GM19324 (cell line): Measurements from ENCODE around the gene ADM5.
"Not testable (repeated sequence)": the region's sequence is repeated elsewhere in the genome, so short reads cannot be mapped to it uniquely, and the experiment has no call there.

Source experiments
- ATAC-seq: cut with Tn5 transposase; IDR thresholded peaks from one replicate; pipeline ENCODE4 v1.9.1; 2021; ENCODE audit warnings: mild to moderate bottlenecking, moderate library complexity; ENCODE audit not compliant: unreplicated experiment, low FRiP score

Gene ADM5

DNA sequence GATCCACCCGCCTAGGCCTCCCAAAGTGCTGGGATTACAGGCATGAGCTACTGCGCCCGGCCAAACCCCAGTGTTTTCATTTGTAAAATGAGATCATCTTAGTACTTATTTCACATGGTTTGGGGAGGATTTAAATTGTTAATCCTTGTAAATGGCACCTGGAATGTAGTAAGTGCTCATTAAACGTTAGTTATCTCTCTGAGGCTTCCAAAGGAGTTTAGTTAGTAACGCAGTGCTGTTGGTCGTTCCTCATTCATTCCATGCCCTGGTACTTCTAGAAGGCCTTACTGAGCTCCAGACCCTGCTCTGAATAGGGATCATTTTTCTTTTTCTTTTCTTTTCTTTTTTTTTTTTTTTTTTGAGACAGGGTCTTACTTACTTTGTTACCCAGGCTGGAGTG, 6.7 kb downstream of the ADM5 start:
- ATAC-seq: no peak

DNA sequence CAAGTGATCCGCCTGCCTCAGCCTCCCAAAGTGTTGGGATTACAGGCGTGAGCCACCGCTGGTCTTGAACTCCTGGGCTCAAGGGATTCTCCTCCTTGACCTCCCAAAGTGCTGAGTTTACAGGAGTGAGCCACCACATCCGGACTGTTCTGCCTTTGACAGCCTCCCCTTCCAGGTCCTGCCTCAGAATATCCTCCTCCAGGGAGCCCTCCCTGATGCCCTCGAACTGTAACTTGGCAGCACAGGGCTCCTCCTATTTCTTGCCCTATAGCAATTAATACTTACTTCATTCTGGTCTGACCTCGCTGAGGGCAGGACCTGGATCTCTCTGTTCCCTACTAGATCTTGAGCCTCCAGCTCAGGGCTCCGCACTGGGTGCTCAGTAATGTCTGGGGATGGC, 7.5 kb downstream of the ADM5 start:
- no peak for ATAC-seq

DNA sequence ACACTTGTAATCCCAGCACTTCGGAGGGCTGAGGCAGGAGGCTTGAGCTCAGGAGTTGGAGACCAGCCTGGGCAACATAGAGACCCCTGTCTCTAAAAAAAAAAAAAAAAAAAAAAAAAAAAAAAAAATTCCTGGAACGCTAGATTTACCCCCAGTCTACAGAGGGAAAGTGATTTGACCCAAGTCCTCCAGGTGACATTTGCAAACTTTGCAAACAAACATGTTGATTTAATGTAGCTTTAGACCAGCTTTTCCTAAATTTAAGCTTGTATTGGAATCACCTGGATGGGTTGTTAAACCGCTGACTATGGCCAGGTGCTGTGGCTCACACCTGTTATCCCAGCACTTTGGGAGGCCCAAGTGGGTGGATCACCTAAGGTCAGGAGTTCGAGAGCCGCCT, 10.0 kb downstream of the ADM5 start:
- no peak for ATAC-seq

DNA sequence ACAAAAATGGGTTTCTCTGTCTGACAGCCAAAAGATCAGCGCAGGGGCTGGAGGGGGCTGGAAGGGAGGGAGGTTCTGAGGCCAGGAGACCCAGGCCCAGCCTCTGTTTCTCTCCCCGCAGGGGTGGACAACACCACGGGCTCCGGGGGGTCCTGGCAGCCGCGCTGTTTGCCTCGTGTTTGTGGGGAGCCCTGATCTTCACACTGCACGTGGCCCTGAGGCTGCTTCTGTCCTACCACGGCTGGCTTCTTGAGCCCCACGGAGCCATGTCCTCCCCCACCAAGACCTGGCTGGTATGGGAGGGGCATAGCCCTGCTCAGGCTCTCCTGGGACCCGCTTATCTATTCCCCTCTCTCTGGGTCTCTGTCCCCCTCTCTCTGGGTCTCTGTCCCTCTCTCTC, 11.2 kb downstream of the ADM5 start:
- ATAC-seq: no peak

DNA sequence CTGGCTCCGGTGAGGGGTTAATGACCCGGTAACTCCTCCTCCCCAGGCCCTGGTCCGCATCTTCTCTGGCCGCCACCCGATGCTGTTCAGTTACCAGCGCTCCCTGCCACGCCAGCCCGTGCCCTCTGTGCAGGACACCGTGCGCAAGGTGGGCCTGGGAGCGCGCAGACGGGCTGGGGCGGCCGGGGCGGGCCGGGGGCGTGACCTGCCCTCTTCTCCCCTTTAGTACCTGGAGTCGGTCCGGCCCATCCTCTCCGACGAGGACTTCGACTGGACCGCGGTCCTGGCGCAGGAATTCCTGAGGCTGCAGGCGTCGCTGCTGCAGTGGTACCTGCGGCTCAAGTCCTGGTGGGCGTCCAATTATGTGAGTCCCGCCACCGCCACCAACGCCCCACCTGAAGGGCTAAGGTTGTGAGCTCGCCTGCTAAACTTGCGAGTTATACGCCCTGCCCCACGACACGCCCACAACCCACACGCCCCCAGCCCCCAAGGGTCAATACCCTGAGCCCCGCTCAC, 11.9 kb downstream of the ADM5 start:
- no peak for ATAC-seq

DNA sequence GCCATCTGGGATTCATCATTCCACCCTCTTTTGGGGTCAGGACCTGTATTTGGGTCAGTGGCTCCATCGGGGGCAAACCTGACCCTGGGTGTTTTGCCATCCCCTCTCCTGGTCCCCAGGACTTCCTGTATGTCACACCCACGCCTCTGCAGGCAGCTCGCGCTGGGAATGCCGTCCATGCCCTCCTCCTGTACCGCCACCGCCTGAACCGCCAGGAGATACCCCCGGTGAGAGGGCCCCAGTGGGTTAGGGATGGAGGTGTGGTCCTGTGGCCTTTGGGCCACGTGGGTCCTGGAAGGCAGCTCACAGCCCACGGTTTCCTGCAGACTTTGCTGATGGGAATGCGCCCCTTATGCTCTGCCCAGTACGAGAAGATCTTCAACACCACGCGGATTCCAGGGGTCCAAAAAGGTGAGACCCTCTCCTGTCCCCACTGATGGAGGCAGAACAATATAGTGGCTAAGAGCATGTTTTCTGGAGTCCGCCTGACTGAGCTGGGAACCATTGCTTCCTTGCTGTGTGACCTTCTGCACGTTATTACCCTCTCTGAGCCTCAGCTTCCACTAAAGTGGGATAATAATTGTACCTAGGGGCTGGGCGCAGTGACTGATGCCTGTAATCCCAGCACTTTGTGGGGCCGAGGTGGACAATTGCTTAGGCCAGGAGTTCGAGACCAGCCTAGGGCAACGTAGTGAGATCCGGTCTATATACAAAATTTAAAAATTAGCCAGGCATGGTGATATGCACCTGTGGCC, 15.7 kb downstream of the ADM5 start:
- ATAC-seq: no peak

DNA sequence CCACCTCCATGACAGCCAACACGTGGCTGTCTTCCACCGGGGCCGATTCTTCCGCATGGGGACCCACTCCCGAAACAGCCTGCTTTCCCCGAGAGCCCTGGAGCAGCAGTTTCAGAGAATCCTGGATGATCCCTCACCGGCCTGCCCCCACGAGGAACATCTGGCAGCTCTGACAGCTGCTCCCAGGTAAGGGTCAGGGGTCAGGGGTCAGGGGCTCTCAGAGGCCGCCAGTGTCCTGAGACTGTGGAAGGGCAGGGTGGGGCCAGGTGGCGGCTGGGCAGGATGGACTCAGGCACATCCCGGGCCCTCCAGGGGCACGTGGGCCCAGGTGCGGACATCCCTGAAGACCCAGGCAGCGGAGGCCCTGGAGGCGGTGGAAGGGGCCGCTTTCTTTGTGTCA, 16.5 kb downstream of the ADM5 start:
- ATAC-seq: no peak

DNA sequence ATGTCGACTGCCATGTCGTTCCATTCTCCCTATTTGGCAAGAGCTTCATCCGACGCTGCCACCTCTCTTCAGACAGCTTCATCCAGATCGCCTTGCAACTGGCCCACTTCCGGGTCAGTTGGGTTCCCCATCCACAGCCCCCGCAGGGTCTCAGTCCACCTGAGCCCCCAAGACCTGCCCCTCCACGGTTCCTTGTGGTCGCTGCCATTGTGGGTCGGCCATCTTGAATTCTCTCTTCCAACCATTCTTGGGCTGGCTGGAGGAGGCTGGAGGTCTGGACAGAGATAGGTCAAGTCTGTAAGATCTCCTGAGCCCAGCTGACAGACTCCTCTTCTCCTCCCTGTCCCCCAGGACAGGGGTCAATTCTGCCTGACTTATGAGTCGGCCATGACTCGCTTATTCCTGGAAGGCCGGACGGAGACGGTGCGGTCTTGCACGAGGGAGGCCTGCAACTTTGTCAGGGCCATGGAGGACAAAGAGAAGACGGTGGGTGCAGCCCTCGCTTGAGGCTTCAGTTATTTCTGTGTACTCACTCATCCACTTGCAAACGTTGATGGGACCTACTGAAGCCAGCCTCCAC, 21.1 kb downstream of the ADM5 start:
- no peak for ATAC-seq

DNA sequence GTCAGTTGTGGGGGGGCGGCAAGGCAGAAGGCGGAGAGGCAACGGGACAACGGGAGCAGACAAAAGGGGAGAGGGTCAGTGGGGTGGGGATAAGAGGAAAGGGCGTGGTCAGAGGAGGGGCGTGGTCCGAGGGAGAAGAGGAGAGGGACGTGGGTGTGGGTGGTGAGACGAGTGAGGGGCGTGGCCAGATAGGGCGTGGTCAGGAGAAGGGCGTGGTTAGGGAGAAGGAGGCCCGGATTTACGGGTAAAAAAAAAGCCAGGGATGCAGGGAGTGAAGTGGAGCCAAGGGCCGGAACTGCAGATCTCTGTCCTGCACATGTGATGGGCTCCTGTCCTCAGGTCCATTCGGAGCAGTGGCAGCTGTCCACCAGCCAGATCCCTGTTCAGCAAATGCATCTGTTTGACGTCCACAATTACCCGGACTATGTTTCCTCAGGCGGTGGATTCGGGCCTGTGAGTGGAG, 23.0 kb downstream of the ADM5 start:
- no peak for ATAC-seq

DNA sequence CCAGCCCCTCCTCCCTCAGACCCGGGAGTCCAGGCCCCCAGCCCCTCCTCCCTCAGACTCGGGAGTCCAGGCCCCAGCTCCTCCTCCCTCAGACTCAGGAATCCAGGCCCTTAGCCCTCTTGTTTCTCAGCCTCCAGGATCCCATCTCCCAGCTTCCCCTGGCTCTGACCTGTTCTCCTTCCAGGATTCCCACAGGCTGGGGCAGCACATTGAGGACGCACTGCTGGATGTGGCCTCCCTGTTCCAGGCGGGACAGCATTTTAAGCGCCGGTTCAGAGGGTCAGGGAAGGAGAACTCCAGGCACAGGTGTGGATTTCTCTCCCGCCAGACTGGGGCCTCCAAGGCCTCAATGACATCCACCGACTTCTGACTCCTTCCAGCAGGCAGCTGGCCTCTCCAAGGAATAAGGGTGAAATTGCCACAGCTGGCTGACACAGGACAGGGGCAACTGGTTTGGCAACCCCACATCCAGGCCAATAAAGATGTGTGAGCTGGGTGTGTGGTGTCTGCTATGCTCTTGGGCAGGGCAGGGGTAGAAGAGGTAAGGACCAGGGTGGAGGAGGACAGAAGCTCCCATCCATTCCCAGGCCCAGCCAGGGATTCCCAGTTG, 23.9 kb downstream of the ADM5 start:
- ATAC-seq: no peak

DNA sequence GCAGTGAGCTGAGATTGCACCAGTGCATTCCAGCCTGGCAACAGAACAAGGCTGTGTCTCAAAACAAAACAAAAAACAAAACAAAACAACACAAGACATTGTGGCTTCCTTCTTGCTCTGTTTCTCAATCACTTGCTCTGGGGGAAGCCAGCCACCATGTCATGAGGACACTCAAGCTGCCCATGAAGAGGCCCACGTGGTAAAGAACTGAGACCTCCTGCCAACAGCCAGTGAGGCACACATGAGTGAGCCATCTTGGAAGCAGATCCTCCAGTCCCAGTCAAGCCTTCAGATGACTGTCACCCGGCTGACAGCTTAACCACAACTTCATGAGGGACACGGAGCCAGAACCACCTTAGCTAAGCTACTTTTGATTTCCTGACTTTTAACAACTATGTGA, 26.8 kb downstream of the ADM5 start:
- ATAC-seq: no peak

DNA sequence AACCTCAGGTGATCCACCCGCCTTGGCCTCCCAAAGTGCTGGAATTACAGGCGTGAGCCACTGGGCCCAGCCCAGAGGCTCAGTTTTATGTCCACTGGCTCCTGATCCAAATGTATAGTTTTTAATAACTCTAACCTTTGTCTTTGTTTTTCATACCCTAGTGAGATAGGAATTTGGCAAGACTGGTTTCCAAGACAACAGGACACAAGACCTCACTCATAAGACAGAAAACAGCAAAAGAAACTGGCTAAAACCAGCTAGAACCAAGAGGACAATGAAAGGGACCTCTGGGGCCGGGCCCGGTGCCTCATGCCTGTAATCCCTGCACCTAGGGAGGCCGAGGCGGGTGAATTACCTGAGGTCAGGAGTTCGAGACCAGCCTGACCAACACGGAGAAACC, 29.1 kb downstream of the ADM5 start:
- no peak for ATAC-seq

DNA sequence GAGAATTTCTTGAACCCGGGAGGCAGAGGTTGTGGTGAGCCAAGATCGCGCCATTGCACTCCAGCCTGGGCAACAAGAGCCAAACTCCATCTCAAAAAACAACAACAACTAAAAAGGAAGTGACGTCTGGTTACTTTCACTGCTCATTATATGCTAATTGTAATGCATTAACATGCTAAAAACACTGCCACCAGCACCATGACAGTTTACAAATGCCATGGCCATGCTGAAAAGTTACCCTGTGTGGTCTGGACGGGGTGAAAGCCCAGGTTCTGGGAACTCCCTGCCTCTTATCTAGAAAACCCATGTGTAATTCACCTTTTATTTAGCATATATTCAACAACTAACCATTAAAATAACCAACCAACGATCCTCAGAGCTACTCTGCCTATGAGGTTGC, 29.6 kb downstream of the ADM5 start:
- no peak for ATAC-seq

DNA sequence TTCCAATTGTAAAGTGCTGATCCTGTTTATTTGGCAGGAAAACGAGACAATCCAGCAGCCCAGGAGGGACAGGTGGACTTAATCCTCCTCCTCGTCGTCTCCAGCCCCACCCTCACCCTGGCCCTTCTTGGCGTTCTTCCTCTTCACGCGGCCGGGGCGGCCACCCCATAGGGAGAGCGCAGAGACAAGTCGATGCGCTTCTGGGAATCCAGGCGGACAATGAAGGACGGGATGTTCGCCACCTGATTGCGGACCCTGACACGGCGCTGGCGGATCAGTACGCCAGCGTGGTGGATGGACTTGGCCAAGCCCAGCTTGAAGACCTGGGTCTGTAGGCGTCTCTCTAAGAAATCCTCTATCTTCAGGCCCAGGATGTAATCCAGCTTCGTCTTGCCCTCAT, 30.0 kb downstream of the ADM5 start:
- not testable (repeated sequence) for ATAC-seq

DNA sequence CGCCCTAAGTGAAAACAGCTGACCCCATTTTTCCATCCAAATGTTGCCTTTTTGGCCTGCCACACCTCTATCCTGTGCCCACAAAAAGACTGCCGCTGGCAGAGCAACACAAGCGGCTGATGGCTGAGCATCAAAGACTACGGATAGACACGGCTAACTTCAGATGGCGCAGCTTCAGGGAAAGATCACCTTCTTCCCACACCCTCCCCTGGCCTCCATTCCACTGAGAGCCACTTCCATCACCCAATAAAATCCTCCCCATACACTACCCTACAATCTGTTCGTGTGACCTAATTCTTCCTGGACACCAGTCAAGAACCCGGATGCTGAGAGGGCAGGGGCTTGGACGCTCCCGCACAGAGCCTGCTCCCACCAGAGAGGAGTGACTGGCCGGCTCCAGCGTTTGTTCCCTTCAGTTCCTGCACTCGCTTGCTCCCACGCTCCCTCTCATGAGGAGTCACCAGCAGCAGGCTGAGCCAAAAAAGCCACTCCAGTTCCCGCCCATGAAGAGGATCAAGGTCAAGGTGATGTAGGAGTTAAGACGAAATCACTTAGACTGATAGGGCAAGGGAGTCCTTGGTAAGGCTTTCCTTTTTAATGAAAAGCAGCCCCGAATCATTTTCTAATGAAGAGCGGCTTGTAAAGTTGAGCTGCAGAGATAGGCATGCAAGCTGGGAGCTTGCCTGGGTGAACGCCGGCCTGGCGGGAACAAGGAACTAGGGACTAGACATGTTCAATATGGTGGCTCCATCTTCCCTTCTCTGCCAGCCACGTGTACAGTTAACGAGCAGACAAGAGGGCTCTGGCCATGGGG, 38.0 kb downstream of the ADM5 start:
- no peak for ATAC-seq

DNA sequence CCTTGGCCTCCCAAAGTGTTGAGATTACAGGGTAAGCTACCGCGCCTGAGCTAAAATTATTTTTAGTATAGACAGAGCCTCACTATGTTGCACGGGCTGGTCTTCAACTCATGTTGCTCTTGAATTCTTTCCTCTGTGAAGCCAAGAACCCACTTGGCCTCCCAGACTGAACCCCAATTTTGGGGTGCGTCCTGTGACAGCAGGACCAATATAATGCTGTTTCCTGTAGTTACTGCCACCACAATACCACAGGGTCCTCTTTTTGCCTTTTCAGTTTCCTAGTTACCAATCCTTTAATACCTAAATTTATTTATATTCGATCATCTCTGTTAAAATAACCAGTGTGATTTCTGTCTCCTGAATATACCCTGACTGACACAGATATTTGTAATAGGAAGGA, 40.8 kb downstream of the ADM5 start:
- ATAC-seq: no peak

DNA sequence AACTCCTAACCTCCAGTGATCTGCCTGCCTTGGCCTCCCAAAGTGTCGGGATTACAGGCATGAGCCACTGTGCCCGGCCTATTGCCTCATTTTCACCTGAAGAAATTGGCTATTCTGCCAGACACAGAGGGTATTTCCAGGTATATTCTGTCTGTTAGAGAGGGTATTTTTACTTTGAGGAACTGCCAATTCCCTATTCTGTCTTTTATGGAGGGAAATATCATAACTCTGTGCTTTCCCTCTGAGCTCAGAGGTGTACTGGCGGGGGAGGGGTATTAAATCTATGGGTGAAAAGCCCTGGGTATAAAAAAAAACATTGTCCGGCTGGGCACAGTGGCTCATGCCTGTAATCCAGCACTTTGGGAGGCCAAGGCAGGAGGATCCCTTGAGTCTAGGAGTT, 48.9 kb downstream of the ADM5 start:
- ATAC-seq: no peak

DNA sequence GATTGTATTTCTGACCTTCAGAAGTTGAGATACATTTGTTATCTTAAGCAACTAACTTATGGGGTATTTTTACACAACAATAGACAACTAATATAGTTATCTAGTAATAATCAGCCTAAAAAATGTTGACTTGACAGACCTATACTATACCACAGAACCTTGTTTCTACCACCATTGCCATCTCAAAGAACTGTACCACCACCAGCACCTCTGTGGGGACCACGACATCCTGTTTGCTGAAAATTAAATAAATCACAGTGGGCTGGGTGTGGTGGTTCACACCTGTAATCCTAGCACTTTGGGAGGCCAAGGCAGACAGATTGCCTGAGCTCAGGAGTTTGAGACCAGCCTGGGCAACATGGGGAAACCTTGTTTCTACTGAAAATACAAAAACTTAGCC, 49.7 kb downstream of the ADM5 start:
- ATAC-seq: no peak

DNA sequence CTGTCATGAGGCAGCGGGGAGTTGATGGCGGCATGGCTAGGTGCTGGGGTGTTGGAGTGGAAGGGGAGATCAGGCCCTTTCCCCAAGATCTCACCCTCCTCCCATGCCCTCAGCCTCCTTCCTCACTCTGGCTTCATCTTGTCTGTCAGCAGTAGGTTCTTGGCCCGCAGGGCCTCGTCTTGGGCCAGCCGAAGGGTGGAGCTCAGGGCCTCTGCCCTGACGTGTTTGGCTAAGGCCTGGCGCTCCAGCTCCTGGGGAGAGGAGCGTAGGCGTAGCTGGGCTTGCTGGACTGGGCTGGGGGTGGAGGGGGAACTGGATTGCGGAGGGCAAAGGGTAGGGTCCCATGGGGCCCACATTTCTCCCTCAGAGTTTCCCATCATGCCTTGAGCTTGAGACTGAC, 50.5 kb downstream of the ADM5 start:
- no peak for ATAC-seq
